K562 (cell line): ENCODE data around the gene MEGF10. TPM values are rescaled to one million over a fixed set of nuclear protein-coding genes. Genes with fewer than 3 reads are reported as not detected.

ENCODE experiments used
- ATAC-seq: fragments of 200-7000 bp; cut with Tn5 transposase; 3 replicates; pipeline ENCODE4 v1.9.1; 2020; ENCODE audit warnings: moderate library complexity
- BruUV-seq: library from RNA; stranded (reverse); fragments of 400-500 nt; replicated peaks from 2 replicates; lab custom pipeline; 2021; lab: Mats Ljungman, UMichigan
- CTCF ChIA-PET: fragments of 300-600 bp; formaldehyde crosslinking; extraction: SDS; loops from one replicate; lab custom pipeline; 2021; ENCODE audit warnings: low intra/inter-chr PET ratio; lab: Yijun Ruan, JAX
- POLR2A ChIA-PET: fragments of 300-600, 350-650 bp; sonication (Branson Sonifier 250); formaldehyde crosslinking; extraction: SDS; loops from one replicate; lab custom pipeline; 2021; ENCODE audit warnings: antibody characterized with exemption, inconsistent platforms; lab: Yijun Ruan, JAX
- DNase-seq, 4 experiments: peaks; one replicate each; pipeline versions ENCODE4 v3.0.0 to v3.0.0-alpha.2; 2011 to 2018; ENCODE audit warnings: low spot score in 3 of 4, mixed read lengths in 3 of 4; ENCODE audit errors: extremely low read depth in 1 of 4
- FAIRE-seq: peaks from 2 replicates; lab custom pipeline; 2011; peaks lifted over from hg19 to GRCh38; lab: Jason Lieb, UNC
- H2AFZ ChIP-seq: 2 replicates; pipeline ENCODE4 v1.6.0; 2011; ENCODE audit warnings: low read depth, low read length, control low read depth, inconsistent platforms
- H3K27ac ChIP-seq: fragments of 200-600 bp; 3 replicates; pipeline ENCODE4 v1.8.0; 2011; ENCODE audit warnings: low read depth, mild to moderate bottlenecking, control low read depth, inconsistent platforms, low read length, moderate library complexity, mixed read lengths; ENCODE audit errors: extremely low read depth
- H3K27me3 ChIP-seq, 2 experiments: fragments of 300-600 bp in 1 of 2; 2 replicates in 1 of 2; 3 replicates in 1 of 2; pipeline versions ENCODE4 v1.6.0 to v1.8.0; 2011; ENCODE audit warnings: inconsistent platforms in 2 of 2, low read length in 2 of 2, mild to moderate bottlenecking in 1 of 2, mixed read lengths in 1 of 2, moderate library complexity in 1 of 2; ENCODE audit not compliant: control insufficient read depth in 2 of 2, insufficient read depth in 2 of 2
- H3K36me3 ChIP-seq: fragments of 300-600 bp; 3 replicates; pipeline ENCODE4 v1.8.0; 2011; ENCODE audit warnings: mild to moderate bottlenecking, low read length, inconsistent platforms; ENCODE audit not compliant: control insufficient read depth, insufficient read depth
- H3K4me1 ChIP-seq, 2 experiments: fragments of 200-600 bp in 1 of 2; replicated peaks in 1 of 2; 2 replicates in 1 of 2; 3 replicates in 1 of 2; pipeline versions ENCODE4 v1.5.1 to v1.8.0; 2011; ENCODE audit warnings: inconsistent platforms in 2 of 2, low read length in 2 of 2, mild to moderate bottlenecking in 1 of 2, mixed read lengths in 1 of 2, moderate library complexity in 1 of 2; ENCODE audit not compliant: control insufficient read depth in 2 of 2, insufficient read depth in 2 of 2
- H3K4me2 ChIP-seq: 2 replicates; pipeline ENCODE4 v1.6.1; 2011; ENCODE audit warnings: low read length, control low read depth, inconsistent platforms, mixed read lengths; ENCODE audit not compliant: insufficient read depth
- H3K4me3 ChIP-seq: fragments of 200-600 bp; sonication (generic), shearing (Covaris generic); 2 replicates; pipeline ENCODE4 v1.5.1; 2016; ENCODE audit warnings: control low read depth, inconsistent platforms
- H3K79me2 ChIP-seq: fragments of 200-600 bp; 3 replicates; pipeline ENCODE4 v1.8.0; 2011; ENCODE audit warnings: low read length, inconsistent platforms; ENCODE audit not compliant: control insufficient read depth, insufficient read depth
- H3K9ac ChIP-seq, 2 experiments: 2 replicates each; pipeline versions ENCODE4 v1.6.0 to v1.6.1; 2011; ENCODE audit warnings: low read depth in 2 of 2, low read length in 2 of 2, control low read depth in 1 of 2, inconsistent platforms in 1 of 2, mild to moderate bottlenecking in 1 of 2, mixed read lengths in 1 of 2; ENCODE audit not compliant: insufficient read depth in 1 of 2
- H3K9me1 ChIP-seq: one replicate; pipeline ENCODE4 v1.6.0; 2011; ENCODE audit warnings: inconsistent platforms, mild to moderate bottlenecking, low read length, moderate library complexity; ENCODE audit not compliant: control insufficient read depth, insufficient read depth
- H3K9me3 ChIP-seq: replicated peaks from 2 replicates; pipeline ENCODE4 v1.5.1; 2011; ENCODE audit warnings: low read depth, low read length, inconsistent platforms; ENCODE audit not compliant: control insufficient read depth, insufficient read depth
- H4K20me1 ChIP-seq: replicated peaks from 2 replicates; pipeline ENCODE4 v1.6.1; 2011; ENCODE audit warnings: low read length, inconsistent platforms, mixed read lengths; ENCODE audit not compliant: control insufficient read depth, insufficient read depth
- ELF2 ChIP-seq: fragments of 250-450 bp; sonication (Bioruptor Pico); IDR thresholded peaks from 2 replicates; pipeline ENCODE4 v1.5.0; 2021; ENCODE audit warnings: mild to moderate bottlenecking
- ETS2 ChIP-seq: IDR thresholded peaks from 2 replicates; pipeline ENCODE4 v1.6.1; 2016; ENCODE audit warnings: borderline replicate concordance, missing genetic modification characterization, mild to moderate bottlenecking, moderate library complexity, missing compliant biosample characterization; ENCODE audit not compliant: poor library complexity, severe bottlenecking
- FUS ChIP-seq: fragments of 200-400 bp; formaldehyde crosslinking; optimal IDR thresholded peaks from 2 replicates; pipeline ENCODE3; 2017; ENCODE audit warnings: low read depth, low read length
- GABPB2 ChIP-seq: fragments of 250-450 bp; sonication (Bioruptor Pico); conservative IDR thresholded peaks from 2 replicates; pipeline ENCODE4 v1.5.1; 2021; ENCODE audit warnings: mild to moderate bottlenecking
- NCOA2 ChIP-seq, 2 experiments: fragments of 450-650 bp; IDR thresholded peaks; 2 replicates each; pipeline ENCODE4 v1.6.1; 2018; ENCODE audit warnings: mild to moderate bottlenecking in 2 of 2, moderate library complexity in 1 of 2; ENCODE audit not compliant: partially characterized antibody in 2 of 2
- PHTF2 ChIP-seq: fragments of 250-450 bp; sonication (Bioruptor Pico); IDR thresholded peaks from 2 replicates; pipeline ENCODE4 v1.5.0; 2021; ENCODE audit warnings: mild to moderate bottlenecking
- USF2 ChIP-seq: sonication (generic); formaldehyde crosslinking; IDR thresholded peaks from 2 replicates; pipeline ENCODE4 v1.5.0; 2020; ENCODE audit warnings: missing genetic modification reagents
- ZBTB49 ChIP-seq: sonication (generic); formaldehyde crosslinking; IDR thresholded peaks from 2 replicates; pipeline ENCODE4 v1.8.0; 2022; ENCODE audit warnings: missing genetic modification reagents, mild to moderate bottlenecking, borderline replicate concordance
- ZNF217 ChIP-seq: sonication (generic); formaldehyde crosslinking; IDR thresholded peaks from 2 replicates; pipeline ENCODE4 v1.8.0; 2022; ENCODE audit warnings: mild to moderate bottlenecking, missing genetic modification reagents
- ZNF282 ChIP-seq: sonication (generic); formaldehyde crosslinking; IDR thresholded peaks from 2 replicates; pipeline ENCODE4 v1.8.1; 2023; ENCODE audit warnings: missing genetic modification reagents
- ZNF431 ChIP-seq: sonication (generic); formaldehyde crosslinking; IDR thresholded peaks from 2 replicates; pipeline ENCODE4 v1.8.0; 2022; ENCODE audit warnings: mild to moderate bottlenecking, missing genetic modification reagents
- ZNF609 ChIP-seq: sonication (generic); formaldehyde crosslinking; IDR thresholded peaks from 2 replicates; pipeline ENCODE4 v1.8.1; 2023; ENCODE audit warnings: missing genetic modification reagents, mild to moderate bottlenecking, borderline replicate concordance
- WGBS: fragments of 100-300 bp; shearing (Covaris generic); methylation state at CpG from one replicate; pipeline ENCODE4 v1.1.6; 2016; ENCODE audit warnings: low coverage, mixed read lengths; ENCODE audit not compliant: insufficient coverage; ENCODE audit errors: missing lambda C conversion rate; 5-methylcytosine and 5-hydroxymethylcytosine counted together
- in situ Hi-C: fragments of 300-500 bp; cut with MboI; formaldehyde crosslinking; loops from 4 replicates; pipeline ENCODE4 v1.15.0; 2018; ENCODE audit warnings: inconsistent platforms, mixed read lengths
- intact Hi-C: fragments of 100-400 bp; cut with micrococcal nuclease; formaldehyde crosslinking; loops from 2 replicates; pipeline ENCODE4 v1.14.2; 2022
- polyA plus RNA-seq, 8 experiments: library from polyadenylated mRNA; depleted of rRNA in 4 of 8; stranded (reverse) in 5 of 8; unstranded in 3 of 8; fragments of >200 nt; fragmentation: Nextera tagmentation in 2 of 8; fragmentation: Illumina TruSeq in 1 of 8; extraction: Ambion mirVana in 2 of 8; extraction: Trizol in 1 of 8; gene quantifications; 2 replicates each; pipeline versions ENCODE4 v1.2.1 to v1.2.3, GENCODE V29; 2011 to 2014; ENCODE audit warnings: inconsistent platforms in 1 of 8, missing spikeins in 1 of 8
- total RNA-seq, 7 experiments: library from RNA; depleted of rRNA in 6 of 7; stranded (reverse); fragments of >200 nt in 6 of 7; fragmentation: Illumina TruSeq in 2 of 7; extraction: Trizol in 2 of 7; gene quantifications; 2 replicates each; pipeline versions ENCODE4 v1.2.1 to v1.2.3, GENCODE V29; 2011 to 2021; ENCODE audit warnings: low replicate concordance in 1 of 7
- TF ChIP-seq, protein P1 (sequence below): fragments of 250-450 bp; sonication (Bioruptor Pico); IDR thresholded peaks from 2 replicates; pipeline ENCODE4 v1.5.0; 2021

Gene MEGF10
- total and polyA plus RNA-seq, 9 of the 15 experiments (the other 6 are each of a cell fraction or from before 2014, with no cell fraction given): 0.07 TPM; not detected in 8

- in situ Hi-C loops (no loop called here), intact Hi-C loops (no loop called here)
- H3K4me1 ChIP-seq: no peaks in the 10 kb centered on the region
- CTCF ChIA-PET: no interaction called here
- FAIRE-seq (no peak), ATAC-seq (no peak), DNase-seq (no peak)
- no peak overlapping the region for H2AFZ ChIP-seq
- no peak overlapping the region for H3K4me3 ChIP-seq
- no peak overlapping the region for H3K9ac ChIP-seq
- H3K27ac ChIP-seq: no peak overlapping the region
- H3K36me3 ChIP-seq: no peaks in the 10 kb centered on the region
- H3K79me2 ChIP-seq: no peaks in the 10 kb centered on the region
- TF ChIP-seq, protein P1, sequence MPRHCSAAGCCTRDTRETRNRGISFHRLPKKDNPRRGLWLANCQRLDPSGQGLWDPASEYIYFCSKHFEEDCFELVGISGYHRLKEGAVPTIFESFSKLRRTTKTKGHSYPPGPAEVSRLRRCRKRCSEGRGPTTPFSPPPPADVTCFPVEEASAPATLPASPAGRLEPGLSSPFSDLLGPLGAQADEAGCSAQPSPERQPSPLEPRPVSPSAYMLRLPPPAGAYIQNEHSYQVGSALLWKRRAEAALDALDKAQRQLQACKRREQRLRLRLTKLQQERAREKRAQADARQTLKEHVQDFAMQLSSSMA (CRISPR knock-in tag): no peak
- no peak for TF ChIP-seq ZNF431 (CRISPR knock-in tag)
- TF ChIP-seq ZNF217: no peak
- TF ChIP-seq ETS2: no peak
- no peak for TF ChIP-seq ZNF282 (CRISPR knock-in tag)
- TF ChIP-seq USF2 (CRISPR knock-in tag): no peak
- no peak for TF ChIP-seq PHTF2 (CRISPR knock-in tag)
- TF ChIP-seq FUS: no peak
- TF ChIP-seq ZNF609 (CRISPR knock-in tag): no peak
- no peak for TF ChIP-seq NCOA2 (IDR thresholded peaks at IDR 0.05; ENCODE audit: partially characterized antibody in 2 of 2)
- no peak for TF ChIP-seq ZBTB49 (CRISPR knock-in tag)
- no peak for TF ChIP-seq ELF2 (CRISPR knock-in tag)
- no peak for TF ChIP-seq GABPB2 (CRISPR knock-in tag)
- no peaks in the 10 kb centered on the region for H3K9me3 ChIP-seq
- BruUV-seq: no TSS peak
- H3K4me2 ChIP-seq: no peak overlapping the region
- 0% methylated on average over 3 of the region's 3 CpGs for WGBS
- no peaks in the 10 kb centered on the region for H4K20me1 ChIP-seq
- POLR2A ChIA-PET: interaction anchor here (0.7 to 1.6 kb wide), 3 partner anchors 10 to 738 kb away, joined by 3 to 5 read pairs (median 3); no protein-coding TSS in a partner anchor
- H3K9me1 ChIP-seq: no peaks in the 10 kb centered on the region
- H3K27me3 ChIP-seq: no peaks in the 10 kb centered on the region
Measured at GRCh38 chr5:127343313-127343712, 52.7 kb downstream of the MEGF10 start.
